GF-D8 (cell line): ENCODE results near the gene KIAA1755.

Source experiments
- DNase-seq: peaks from one replicate; lab custom pipeline; 2025; lab: John Stamatoyannopoulos, UW

Gene KIAA1755, protein sequence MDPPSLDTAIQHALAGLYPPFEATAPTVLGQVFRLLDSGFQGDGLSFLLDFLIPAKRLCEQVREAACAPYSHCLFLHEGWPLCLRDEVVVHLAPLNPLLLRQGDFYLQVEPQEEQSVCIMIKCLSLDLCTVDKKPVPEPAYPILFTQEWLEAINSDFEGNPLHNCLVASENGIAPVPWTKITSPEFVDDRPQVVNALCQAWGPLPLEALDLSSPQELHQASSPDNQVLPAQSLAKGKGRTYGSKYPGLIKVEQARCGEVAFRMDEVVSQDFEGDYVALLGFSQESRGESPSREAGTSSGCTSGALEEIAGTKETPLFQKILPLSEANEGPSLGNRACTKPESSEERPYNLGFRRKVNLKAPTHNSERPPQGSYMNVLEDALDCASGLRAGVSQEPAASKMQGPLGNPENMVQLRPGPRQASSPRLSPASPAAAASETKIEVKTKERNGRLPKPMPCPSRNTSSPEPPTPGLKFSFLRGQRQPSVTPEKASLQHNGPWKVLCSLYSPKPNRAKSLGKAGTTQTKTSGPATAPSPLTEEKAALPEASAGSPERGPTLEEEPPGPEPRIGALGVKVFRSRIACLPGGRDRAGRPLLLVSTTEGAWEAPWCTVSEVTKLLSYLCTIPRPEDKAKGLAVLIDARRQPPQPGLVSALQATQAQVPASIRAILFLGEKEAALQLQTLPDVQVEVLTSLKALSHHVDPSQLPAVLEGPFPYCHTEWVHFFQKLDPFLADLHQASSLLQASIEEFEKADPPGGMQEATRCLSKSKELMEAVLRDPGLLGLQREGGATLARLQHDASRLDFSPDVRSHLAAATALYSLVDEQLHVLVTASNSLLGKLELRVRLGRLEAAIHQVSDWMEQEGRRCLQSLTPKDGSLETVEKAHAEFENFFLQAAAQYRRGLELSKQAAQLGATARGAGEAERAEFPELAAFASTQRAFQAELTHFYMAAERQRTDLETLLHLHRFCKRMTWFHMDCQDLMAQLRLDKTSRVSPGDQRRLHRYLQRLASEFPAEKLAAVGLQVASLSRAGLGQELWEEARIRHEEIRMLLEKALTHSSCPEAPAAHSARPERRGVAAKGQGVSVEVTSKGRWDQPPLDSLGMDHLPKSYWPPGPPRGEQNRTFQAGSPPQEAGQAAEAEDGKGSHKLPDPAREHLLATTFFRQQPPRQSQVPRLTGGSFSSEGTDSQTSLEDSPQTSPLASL

DNA sequence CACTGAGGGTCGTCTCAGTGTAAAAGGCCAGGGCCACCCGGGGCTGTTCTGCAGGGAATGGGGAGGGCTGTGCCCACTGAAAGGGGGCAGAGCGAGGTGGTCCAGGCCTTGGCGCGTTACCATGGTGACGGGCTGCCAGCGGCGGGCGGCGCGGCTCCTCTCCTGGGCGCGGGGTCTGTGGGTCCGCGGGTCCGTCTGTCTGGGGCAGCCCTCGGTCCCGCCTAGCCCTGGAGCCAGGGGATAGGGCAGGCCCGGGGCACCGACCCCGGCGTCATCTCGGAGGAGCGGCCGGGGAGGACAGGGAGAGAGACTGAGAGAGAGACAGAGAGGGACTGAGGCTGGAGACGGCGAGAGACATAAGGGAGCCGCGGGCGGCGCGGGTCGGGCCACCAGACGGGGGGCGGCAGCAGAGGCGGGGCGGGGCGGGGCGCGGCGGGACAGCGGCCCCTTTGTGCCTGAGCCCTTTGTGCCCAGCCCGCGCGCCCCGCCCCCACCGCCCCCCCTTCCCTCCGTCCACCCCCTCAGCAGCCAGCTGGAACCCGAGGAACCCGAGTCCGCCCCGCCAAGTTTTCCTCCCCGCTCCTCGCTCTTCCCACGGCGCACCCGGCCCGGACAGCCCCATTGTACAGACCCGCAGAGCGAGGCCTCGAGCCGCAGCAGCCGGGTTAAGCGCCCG lies at the start of gene KIAA1755:
Gene KIAA1755 (minus strand): TSS at position 358 of the 676 bp plus-strand sequence. CDS start 235 bp downstream, at position 123.
- no peak for DNase-seq

- DNase-seq: no peak
These were observed 47.9 kb upstream of the KIAA1755 start for GRCh38 chr20:38308447-38308846.

DNA sequence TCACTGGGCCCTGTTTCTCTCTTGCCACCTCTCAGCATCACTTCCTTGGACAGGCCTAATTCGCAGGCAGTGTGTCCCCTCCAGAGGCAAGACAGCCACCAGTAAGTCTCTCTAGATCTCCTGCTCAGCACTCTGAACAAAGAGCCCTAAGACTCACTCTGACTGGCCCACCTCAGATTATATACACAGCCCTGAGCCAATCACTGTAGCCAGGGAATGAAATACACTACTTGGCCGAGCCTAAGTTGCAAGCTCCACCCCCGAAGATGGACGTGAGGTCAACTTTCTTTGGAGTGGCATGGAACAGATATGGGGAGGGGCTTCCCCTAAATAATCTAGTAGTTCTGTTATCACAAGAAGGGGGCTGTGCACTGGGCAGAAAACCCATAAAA lies 47.5 kb upstream of the KIAA1755 start:
- DNase-seq: no peak

DNA sequence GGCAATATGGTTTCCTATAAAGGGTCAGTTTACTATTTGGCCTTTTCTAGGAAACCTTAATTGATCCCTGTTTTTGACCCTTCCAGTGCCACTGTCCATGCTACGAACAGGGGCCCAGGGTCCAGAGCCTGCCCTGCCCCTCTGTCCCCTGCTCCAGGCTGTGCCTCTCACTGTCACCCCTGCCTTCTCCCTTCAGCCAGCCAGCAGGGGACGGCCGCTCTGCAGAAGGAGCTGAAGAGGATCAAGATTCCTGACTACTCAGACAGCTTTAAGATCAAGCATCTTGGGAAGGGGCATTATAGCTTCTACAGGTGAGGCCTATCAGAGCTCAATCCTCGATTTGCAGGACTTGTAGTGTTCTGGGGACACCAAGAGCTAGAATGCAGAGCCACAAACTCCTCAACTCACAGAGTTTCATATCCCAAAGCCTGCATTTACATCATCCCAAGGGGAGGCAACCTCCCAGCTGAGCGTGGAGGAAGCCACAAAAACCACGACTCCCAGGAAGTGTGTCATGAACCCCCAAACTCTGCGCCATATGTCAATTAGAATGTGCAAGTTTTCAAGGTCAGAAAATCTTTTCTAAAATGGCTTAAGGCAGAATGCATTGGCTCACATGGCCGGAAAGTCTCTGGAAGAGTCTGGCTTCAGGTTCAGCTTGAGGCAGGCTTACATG lies 47.0 kb upstream of the KIAA1755 start:
- DNase-seq: peak; percentile 72

DNA sequence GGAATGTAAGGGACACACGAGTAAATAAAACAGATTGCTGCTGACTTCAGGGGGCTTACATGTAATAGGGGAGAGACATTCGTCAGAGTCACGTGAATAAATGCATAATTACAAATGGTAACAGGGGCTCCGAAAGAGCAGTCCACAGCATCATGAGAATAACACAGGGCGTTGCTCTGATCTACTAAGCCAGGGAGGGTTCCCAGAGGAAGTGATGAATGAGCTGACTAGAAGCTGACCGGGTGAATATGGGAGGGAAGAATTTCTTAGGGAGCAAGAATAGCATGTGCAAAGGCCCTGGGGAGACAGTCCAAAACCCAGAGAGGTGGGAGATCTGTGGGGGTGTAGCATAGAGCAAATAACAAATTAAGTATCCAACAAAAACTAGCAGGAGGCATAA lies 45.8 kb upstream of the KIAA1755 start:
- DNase-seq: no peak

GRCh38 chr20:38305541-38305940 lies 45.0 kb upstream of the KIAA1755 start:
- no peak for DNase-seq

DNA sequence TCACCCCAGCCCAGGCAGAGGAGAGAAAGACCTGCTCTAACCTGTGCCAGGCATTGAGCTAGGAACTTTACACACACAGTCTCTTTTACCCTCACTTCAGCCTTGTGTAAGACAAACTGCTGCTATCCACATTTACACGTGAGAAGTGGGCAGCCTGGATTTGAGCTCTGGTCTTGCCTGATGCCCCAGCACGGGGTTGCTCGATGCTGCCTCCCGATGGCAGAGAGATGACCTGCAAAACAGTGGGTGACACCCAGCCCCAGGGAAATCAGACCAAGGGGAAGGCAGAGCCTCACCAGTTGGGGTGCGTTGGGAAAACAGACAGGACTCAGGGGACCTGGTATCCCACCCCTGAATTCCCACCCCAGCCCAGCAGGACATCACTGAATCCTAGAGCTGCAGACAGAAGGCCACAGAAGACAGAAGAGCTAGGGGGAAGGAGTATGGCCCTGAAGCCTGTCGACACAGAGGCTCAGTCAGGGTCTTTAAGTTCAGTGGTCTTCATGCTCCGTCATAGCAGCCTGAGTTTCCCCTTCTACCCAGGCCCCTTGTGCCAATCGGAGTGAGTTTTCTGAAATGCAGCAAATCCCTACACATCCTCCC lies 44.4 kb upstream of the KIAA1755 start:
- DNase-seq: peak; percentile 55

- peak; percentile 98 for DNase-seq
These were observed 43.4 kb upstream of the KIAA1755 start, which contains the start of gene BPI for GRCh38 chr20:38303908-38304379. Gene BPI (plus strand): TSS chr20:38304156. CDS start chr20:38304224, 68 bp downstream.

DNA sequence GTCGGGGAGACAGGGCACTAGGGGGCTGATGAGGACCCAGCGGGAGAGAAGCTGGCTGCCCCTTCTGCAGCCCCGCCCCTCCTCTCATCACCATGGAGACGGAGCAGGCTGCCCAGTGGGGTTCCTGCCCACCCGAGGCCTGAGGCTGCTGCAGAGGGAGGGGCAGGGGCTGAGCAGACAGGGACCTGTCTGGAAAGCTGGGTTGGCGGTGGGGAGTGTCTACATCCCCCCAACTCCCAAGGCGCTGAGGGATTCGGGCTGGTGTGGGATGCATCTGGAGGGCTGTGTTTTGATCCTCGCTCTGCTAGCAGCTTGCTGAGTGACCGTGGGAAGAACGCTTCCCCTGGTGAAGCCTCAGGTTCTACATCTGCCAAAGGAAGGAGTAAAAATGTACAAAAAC lies 42.3 kb upstream of the KIAA1755 start:
- no peak for DNase-seq

DNA sequence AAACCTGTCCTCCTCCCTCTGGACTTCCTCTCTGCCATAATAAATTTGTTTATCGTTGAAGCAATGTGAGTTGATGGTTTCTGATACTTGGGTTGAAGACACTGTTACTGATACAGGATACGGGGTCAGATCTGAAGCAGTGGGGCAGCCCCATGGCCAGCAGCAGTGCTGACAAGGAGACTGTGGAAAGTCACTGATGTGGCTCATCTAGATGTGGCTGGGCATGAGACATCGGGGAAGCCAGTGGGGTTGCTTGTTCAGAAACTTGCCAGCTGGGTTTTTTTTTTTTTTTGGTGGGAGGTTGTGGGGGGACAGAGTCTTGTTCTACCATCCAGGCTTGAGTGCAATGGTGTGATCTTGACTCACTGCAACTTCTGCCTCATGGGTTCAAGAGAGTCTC lies 40.8 kb upstream of the KIAA1755 start:
- DNase-seq: no peak

- DNase-seq: no peak
These were observed 39.9 kb upstream of the KIAA1755 start for GRCh38 chr20:38300438-38300837.

DNA sequence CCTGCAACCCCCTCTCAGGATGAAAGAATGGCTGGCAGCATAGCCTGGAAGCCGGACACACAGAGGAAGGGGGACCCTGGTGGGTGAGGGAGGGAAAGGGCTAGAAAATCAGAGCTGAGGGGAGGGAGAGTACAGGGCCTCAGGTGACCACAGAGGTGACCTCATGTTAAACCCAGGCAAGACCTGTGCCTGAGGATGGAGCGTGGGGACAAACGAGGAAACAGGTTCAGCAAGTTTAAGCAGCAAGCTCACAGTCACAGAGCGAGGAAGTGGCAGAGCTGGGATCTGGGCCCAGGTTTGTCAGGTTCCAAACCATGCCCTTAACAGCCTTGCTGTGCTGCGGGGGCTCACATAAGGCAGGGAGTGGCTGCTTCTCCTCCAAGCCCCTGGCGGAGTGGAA lies 39.4 kb upstream of the KIAA1755 start:
- DNase-seq: no peak

- peak; percentile 98 for DNase-seq
These were observed 38.3 kb upstream of the KIAA1755 start for GRCh38 chr20:38298768-38299288.

- no peak for DNase-seq
These were observed 37.6 kb upstream of the KIAA1755 start for GRCh38 chr20:38297916-38298674.

DNA sequence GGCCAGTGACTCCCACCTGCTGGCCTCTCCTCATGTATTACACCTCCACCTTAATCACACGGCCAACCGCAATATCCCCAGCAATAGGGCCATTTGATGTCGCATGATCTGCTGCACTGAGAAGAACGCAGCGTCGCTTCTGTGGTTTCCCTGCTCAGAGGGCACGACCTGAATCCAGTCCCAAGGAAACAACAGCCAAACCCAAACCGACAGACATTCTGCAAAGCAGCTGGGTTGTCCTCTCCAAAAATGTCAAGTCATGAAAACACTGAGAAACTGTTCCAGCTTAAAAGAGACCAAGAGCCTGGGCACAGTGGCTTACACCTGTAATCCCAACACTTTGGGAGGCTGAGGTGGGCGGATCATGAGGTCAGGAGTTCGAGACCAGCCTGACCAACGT lies 35.9 kb upstream of the KIAA1755 start:
- DNase-seq: peak; percentile 69

GRCh38 chr20:38295811-38296210 lies 35.3 kb upstream of the KIAA1755 start:
- no peak for DNase-seq

DNA sequence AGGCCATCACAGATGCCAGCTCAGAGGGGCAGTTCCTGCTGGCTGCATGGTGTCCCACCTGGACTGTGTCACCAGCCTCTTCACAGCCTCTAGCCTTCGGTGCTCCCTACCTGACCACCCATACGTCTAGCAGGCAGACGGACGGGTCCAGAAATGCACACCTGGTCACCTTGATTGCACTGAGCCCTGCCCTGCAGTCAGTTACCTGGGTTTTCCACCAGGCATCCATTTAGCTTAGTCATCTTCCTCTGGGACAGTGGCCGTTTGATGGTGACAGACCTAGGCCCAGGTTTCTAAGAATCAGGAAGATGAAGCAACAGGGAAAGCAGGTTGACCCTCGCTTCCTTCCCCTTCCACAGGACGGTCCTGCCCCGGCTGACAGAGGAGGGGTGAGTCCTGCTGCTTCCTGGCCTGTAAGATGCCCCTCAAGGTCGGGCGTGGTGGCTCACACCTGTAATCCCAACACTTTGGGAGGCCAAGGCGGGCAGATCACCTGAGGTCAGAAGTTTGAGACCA lies 33.6 kb upstream of the KIAA1755 start:
- peak; percentile 81 for DNase-seq

GRCh38 chr20:38293491-38294065 lies 33.0 kb upstream of the KIAA1755 start:
- no peak for DNase-seq

- DNase-seq: peak; percentile 52
These were observed 31.4 kb upstream of the KIAA1755 start for GRCh38 chr20:38291966-38292365.
